Stimulated activated naive CD8-positive, alpha-beta T cell treated with anti-CD3 and anti-CD28 coated beads, Interleukin-15, amount 100 ng/mL, for 72 hours (primary cell): ENCODE measurements around the gene NSUN5.

Experiments used
- ATAC-seq: fragments of 150-1000 bp; cut with Tn5 transposase; 2 replicates; pipeline ENCODE4 v1.10.0; 2021; ENCODE audit warnings: mild to moderate bottlenecking, moderate library complexity
- DNase-seq, 2 donors: peaks; one replicate each; pipeline ENCODE4 v3.0.0; 2021 to 2022
- H3K27ac Mint-ChIP-seq, 2 donors: one replicate each; pipeline ENCODE4 v1.8.0; 2022; ENCODE audit warnings: mild to moderate bottlenecking in 2 of 2, mixed read lengths in 2 of 2, moderate library complexity in 2 of 2
- H3K27me3 Mint-ChIP-seq: one replicate; pipeline ENCODE4 v1.8.0; 2022; ENCODE audit warnings: mixed read lengths
- H3K4me1 Mint-ChIP-seq: one replicate; pipeline ENCODE4 v1.8.0; 2022; ENCODE audit warnings: mild to moderate bottlenecking, mixed read lengths
- H3K4me3 Mint-ChIP-seq, 2 donors: one replicate each; pipeline ENCODE4 v1.8.0; 2022; ENCODE audit warnings: mild to moderate bottlenecking in 2 of 2, mixed read lengths in 2 of 2, moderate library complexity in 1 of 2
- H3K9me3 Mint-ChIP-seq, 2 donors: one replicate each; pipeline ENCODE4 v1.8.0; 2022; ENCODE audit warnings: mixed read lengths in 2 of 2

Gene NSUN5

DNA sequence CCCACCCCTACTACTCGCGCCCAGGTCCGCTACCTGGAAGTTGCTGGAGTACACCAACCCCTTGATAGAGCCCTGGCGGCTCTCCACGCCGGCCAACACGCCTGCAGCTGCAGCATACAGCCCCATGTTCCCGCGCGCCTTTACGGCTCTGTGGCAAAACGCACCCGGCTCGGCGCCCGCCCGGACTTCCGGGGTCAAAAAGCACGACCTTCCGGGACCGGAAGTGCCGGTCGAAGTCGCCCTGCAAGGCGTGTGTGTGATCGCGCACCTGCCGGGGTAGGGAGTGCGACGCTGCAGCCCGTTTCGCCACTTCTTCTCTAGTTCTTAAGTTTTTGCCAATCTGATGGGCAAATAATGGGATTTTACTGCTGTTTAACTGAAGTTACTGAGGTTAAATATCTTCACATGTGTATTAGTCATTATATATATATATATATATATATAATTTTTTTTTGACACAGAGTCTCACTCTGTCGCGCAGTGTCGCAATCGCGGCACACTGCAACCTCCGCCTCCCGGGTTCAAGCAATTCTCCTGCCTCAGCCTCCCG, at the start of gene NSUN5:
TSS of gene NSUN5 (minus strand) at position 162 of the 550 bp plus-strand sequence. CDS start at position 126, 36 bp downstream.
- Mint-ChIP-seq H3K27ac (peak within 1 kb of the TSS; percentile 96 to 97), H3K4me3 (peak within 1 kb of the TSS; percentile 99), H3K4me1 (peaks cover 44% of the 10 kb centered on the region), H3K9me3 (no peaks in the 10 kb centered on the region), H3K27me3 (no peaks in the 10 kb centered on the region)
- ATAC-seq (peak; percentile 98), DNase-seq (peak; percentile 89 to 93)

DNA sequence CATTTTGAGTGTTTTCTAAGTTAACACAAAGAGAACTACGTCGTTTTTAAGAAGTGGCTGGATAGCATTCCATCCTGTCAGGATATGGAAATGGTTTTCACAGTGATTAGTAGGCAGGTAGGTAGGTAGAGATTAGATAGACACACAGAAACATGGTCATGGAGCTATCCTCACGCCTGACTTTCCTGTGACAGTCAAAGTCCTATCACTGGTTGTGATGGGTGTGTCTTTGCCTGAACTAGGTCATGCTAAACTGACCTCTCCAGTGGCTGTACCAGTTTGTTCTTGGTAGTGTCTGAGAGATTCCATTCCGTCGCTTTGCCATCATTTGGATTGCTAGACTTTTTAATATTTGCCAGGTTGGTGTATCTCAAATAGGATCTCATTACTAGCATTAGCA, 47.5 kb upstream of the NSUN5 start:
- no peak overlapping the region for H3K4me3 Mint-ChIP-seq
- H3K27me3 Mint-ChIP-seq = peaks cover 10% of the 10 kb centered on the region
- peaks cover 0 to 10% of the 10 kb centered on the region in 2 donors for H3K9me3 Mint-ChIP-seq
- no peak overlapping the region for H3K27ac Mint-ChIP-seq
- peaks cover 6% of the 10 kb centered on the region for H3K4me1 Mint-ChIP-seq
- ATAC-seq = no peak
- DNase-seq = no peak

DNA sequence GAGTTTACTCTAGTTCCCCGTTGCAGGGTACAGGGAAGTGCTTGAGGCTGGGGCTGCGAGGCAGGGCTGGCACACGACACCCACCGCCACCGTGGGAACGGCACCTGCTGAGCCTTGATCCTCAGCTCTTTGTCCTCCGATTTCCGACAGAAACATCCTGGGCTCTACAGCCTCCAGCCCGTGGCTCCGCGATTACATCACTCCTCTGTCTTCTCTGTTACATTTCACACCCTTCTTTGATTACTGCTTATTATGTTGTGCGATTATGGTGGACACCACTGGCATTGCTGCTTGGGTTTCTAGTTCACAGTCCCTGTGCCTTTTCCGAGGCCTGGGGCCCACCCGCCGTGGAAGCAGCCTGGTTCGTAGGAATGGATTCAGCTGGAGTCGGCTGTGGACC, 46.2 kb upstream of the NSUN5 start:
- peaks cover 6% of the 10 kb centered on the region for H3K4me1 Mint-ChIP-seq
- ATAC-seq = no peak
- H3K4me3 Mint-ChIP-seq = no peak overlapping the region
- no peak for DNase-seq
- no peak overlapping the region for H3K27ac Mint-ChIP-seq
- peaks cover 10% of the 10 kb centered on the region for H3K27me3 Mint-ChIP-seq
- H3K9me3 Mint-ChIP-seq = peaks cover 0 to 10% of the 10 kb centered on the region in 2 donors

DNA sequence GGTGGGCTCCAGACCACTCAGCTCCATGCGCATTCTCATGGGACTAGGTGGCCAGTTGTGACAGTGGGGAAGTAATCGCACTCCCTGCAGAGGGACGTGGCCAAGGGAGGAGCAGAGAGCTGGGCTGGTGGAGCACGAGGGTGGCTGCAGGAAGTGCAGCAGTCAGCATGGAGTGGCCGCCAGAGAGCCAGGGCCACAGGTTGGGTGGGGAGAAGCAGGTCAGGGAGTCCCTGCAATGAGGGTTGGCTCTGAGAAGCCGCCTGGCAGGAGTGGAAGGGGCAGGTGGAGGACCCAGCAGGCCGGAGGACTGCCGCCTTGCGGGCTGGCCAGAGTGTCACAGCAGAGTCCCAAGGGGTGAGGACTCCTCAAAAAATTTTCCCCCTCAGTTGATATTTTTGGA, 45.6 kb upstream of the NSUN5 start:
- no peak overlapping the region for H3K27ac Mint-ChIP-seq
- DNase-seq = no peak
- H3K4me1 Mint-ChIP-seq = peaks cover 2% of the 10 kb centered on the region
- peaks cover 0 to 10% of the 10 kb centered on the region in 2 donors for H3K9me3 Mint-ChIP-seq
- H3K4me3 Mint-ChIP-seq = no peak overlapping the region
- H3K27me3 Mint-ChIP-seq = peaks cover 4% of the 10 kb centered on the region
- ATAC-seq = no peak

DNA sequence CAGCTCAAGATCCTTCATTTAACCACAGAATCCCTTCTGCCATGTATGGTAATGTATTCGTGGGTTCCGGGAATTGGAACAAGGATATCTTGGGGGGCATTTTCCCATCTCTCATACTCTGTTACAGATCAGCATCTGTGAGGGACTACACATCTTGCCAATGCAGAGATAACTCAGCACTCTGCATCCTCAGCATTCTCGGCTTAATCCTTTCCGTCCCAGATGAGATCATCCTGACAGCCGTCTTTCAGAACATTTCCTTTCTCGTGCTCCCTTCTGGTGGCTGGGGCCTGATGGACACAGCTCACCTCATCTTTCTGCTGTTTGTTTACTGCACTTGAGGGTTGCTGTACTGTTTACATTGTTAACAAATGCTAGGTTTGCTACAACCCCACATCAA, 44.6 kb upstream of the NSUN5 start:
- Mint-ChIP-seq H3K27me3 (no peaks in the 10 kb centered on the region), H3K4me1 (no peaks in the 10 kb centered on the region), H3K4me3 (no peak overlapping the region), H3K9me3 (peaks cover 0 to 10% of the 10 kb centered on the region in 2 donors), H3K27ac (no peak overlapping the region)
- ATAC-seq = no peak
- DNase-seq = no peak

DNA sequence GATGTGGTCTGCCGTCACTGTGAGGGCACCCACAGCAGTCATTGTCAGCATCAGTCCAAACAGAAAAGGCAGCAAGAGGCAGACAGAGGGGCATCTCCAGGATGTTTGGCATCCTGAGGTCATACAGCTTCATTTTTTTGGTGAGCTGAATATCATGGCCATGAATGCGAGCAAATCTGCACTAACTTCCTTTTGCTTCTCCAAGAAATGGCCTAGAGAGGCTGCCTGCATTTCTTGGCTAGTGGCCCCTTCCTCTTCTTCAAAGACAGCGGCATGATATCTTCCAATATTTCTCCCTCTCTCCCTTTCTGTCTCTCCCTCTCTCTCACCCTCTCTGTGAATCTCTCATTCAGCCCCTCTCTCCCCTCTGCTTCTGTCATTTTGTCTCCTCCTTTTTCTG, 44.2 kb upstream of the NSUN5 start:
- H3K27me3 Mint-ChIP-seq = no peaks in the 10 kb centered on the region
- no peaks in the 10 kb centered on the region for H3K4me1 Mint-ChIP-seq
- DNase-seq (no peak), ATAC-seq (no peak)
- H3K27ac Mint-ChIP-seq = no peak overlapping the region
- peaks cover 0 to 10% of the 10 kb centered on the region in 2 donors for H3K9me3 Mint-ChIP-seq
- H3K4me3 Mint-ChIP-seq = no peak overlapping the region

DNA sequence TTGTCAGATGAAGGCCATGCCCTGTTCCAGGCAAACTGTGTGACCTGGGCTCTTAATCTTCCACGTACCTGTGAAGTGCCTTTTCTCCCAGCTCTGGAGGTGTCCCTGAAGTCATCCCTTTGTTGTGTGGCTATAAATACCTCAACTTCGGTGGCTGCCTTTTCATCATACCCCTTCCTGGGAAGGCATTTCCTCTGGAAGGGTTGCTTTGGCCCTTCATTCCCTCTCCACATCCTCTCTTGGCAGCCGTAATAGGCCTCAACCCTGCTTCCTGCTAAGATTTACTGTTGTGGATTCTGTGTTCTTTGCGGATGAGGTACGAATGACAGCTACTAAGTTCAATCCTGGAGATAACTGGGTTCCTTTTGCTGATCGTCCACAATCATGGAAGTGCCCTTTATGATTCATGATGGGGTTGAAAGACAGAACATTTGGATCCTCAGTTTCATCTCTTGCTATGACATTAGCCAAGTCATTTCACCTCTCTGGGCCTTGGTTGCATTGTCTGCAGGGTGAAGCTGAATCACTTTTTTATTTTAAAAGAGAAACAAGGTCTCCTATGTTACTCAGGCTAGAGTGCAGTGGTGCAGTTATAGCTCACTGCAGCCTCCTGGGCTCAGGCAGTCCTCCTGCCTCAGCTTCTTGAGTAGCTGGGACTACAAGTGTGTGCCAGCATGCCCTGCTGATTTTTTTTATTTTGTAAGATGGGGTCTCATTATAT, 43.0 kb upstream of the NSUN5 start:
- DNase-seq = no peak
- Mint-ChIP-seq H3K27me3 (no peaks in the 10 kb centered on the region), H3K9me3 (peaks cover 0 to 10% of the 10 kb centered on the region in 2 donors), H3K4me3 (no peak overlapping the region), H3K27ac (peak overlapping the region in 1 of 2 donors; percentile 75), H3K4me1 (no peaks in the 10 kb centered on the region)
- ATAC-seq = no peak

DNA sequence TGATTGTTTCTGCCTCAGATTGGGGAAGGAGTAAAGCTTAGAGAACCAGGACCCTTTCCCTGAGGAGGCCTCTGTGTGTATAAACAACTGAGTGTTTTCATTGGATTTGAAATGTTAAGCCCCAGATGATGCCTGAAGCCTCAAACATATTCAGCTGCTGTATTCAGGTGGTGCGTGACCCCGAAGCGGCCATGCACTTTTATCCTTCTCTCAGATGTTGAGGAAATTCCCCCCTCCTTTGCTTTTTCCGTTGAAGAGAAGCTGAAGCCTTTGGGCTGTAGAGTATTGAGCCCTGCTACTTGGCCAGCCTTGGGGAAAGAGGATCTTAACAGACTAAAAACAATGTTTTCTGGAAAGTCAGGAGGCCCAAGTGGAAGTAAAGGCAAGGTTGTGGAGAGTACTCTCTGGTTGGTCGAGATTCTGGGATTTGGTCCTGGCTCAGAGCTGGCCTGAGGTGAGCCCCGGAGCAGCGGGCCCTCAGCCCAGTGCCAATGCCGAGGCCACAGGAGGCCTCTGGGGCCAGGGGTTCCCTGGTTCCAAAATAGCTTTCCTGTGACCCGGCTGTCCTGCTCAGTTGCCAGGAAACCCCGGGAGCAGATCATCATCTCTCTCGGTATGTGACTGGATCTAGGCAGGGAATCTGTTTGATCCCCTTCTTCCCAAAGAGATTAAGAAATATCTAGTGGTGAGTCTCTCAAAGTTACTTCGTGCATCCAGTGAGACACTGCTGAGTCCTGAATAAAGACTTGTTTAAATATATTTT, 41.9 kb upstream of the NSUN5 start:
- no peak overlapping the region for H3K27ac Mint-ChIP-seq
- no peak overlapping the region for H3K4me3 Mint-ChIP-seq
- H3K4me1 Mint-ChIP-seq = peaks cover 4% of the 10 kb centered on the region
- H3K27me3 Mint-ChIP-seq = no peaks in the 10 kb centered on the region
- no peak for ATAC-seq
- peaks cover 0 to 10% of the 10 kb centered on the region in 2 donors for H3K9me3 Mint-ChIP-seq
- DNase-seq = no peak

DNA sequence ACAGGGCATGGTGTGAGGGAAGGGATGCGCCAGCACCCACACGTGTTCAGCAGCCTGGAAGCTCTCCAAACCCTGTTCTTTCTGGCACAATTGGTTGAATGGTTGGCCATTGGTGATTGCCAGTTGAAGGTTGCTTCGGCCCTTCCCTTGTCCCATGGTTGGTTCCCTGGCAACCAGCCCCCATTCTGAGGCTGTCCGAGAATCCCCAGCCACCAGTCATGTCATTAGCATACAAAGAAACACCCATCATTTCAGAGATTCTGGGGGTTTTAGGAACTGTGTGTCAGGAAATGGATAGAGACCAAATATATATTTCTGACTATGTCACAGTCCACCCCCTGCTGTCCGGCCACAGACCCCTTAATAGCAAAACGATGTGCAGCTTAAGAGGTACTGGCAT, 41.1 kb upstream of the NSUN5 start:
- H3K9me3 Mint-ChIP-seq = peaks cover 0 to 10% of the 10 kb centered on the region in 2 donors
- peaks cover 5% of the 10 kb centered on the region for H3K4me1 Mint-ChIP-seq
- ATAC-seq (no peak), DNase-seq (no peak)
- no peak overlapping the region for H3K27ac Mint-ChIP-seq
- no peaks in the 10 kb centered on the region for H3K27me3 Mint-ChIP-seq
- no peak overlapping the region for H3K4me3 Mint-ChIP-seq

DNA sequence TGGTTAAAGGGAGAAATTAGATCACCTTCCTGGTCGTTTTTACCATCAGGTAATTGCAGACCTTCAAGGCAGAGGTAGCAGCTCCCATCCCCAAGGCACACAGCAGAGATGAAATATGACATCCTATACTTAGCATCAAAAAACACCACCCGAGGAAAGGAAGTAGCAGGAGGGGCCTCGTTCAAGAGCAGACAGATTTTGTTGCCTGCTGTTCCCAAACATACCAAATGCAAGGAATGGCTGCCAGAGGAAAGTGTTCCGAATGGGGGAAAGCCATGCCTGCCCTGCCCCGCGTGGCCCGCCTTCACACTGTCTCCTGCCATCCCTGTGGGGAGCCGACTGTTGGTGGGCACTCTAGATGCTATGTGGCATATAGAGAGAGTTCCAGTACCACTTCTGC, 37.3 kb upstream of the NSUN5 start:
- DNase-seq (no peak), ATAC-seq (no peak)
- Mint-ChIP-seq H3K27ac (peak overlapping the region in 1 of 2 donors; percentile 65), H3K9me3 (no peaks in the 10 kb centered on the region), H3K4me1 (peaks cover 5% of the 10 kb centered on the region), H3K4me3 (no peak overlapping the region), H3K27me3 (no peaks in the 10 kb centered on the region)

DNA sequence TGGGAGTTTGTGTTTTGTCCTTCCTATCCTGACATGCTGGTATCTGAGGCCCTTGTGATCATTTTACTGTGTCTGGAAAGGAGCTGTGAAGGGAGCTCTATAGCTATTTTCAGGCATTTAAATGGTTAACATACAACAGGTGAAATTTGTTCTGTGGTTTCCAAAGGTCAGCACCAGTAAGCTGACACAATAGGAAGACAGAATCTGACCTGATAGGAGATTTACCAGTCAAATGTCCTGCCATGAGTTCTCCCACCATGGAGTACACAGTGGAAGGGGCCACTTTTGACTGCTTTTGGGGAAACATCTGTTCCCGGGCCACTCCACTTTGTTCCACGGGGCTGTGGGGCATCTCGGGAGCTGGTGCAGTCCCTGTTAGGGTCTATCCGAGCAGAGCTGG, 36.9 kb upstream of the NSUN5 start:
- H3K27ac Mint-ChIP-seq = peak overlapping the region in 1 of 2 donors; percentile 65
- H3K9me3 Mint-ChIP-seq = no peaks in the 10 kb centered on the region
- H3K27me3 Mint-ChIP-seq = no peaks in the 10 kb centered on the region
- peaks cover 5% of the 10 kb centered on the region for H3K4me1 Mint-ChIP-seq
- no peak overlapping the region for H3K4me3 Mint-ChIP-seq
- DNase-seq (no peak), ATAC-seq (no peak)

DNA sequence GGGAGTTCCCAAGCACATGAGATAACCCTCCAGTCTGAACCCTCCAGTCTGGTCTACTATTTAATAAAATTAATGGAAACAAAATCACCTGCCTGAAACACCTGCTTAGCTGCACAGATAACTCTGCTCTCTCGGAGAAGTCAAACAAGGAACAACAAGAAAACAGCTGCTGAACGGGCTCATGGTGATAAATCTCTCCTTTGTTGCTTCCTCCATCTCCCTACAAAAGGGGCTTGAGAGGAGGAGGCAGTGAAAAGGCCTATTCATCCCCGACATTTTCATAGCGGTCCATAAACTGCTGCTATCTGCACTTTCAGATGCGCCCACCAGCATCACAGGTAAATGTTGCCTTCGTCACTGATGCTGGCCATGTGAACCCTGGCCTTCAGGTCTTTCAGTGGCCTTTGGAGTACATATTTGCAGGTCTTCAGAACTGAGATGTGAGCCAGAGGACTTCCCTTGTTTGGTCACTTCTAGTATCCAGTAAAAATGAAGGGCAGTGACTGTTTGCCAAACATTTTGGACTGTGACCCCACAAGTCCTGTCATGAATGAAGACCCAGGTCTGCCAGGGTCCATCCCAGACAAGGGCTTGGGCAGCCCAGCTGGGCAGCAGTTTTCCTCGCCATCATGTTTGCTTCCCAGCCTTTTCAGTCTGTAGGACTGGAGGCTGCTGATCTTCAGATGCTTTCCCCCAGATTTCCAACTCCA, 35.2 kb upstream of the NSUN5 start:
- peaks cover 5% of the 10 kb centered on the region for H3K4me1 Mint-ChIP-seq
- H3K27ac Mint-ChIP-seq = no peak overlapping the region
- DNase-seq (no peak), ATAC-seq (no peak)
- H3K4me3 Mint-ChIP-seq = no peak overlapping the region
- H3K9me3 Mint-ChIP-seq = no peaks in the 10 kb centered on the region
- H3K27me3 Mint-ChIP-seq = no peaks in the 10 kb centered on the region

DNA sequence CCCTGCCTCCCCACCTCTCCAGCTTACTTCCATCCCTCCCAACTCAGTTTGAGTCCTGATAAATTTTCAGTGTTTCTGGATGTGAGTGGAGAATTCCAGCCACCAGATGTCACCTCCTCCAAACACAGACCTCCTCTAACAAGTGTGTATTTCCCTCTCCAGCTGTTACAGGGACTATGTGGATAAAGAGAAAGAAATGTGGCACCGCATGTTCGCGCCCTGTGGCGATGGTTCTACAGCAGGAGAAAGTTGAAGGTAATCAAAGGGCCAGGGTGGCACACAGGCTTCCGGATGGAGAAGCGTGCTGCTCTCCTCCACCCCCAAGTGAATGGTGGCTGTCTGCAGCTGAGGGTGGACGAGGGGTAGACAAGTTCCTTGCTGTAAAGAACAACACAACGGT, 34.0 kb upstream of the NSUN5 start:
- no peak for DNase-seq
- no peak overlapping the region for H3K4me3 Mint-ChIP-seq
- no peaks in the 10 kb centered on the region for H3K9me3 Mint-ChIP-seq
- no peak for ATAC-seq
- H3K27ac Mint-ChIP-seq = no peak overlapping the region
- peaks cover 5% of the 10 kb centered on the region for H3K4me1 Mint-ChIP-seq
- no peaks in the 10 kb centered on the region for H3K27me3 Mint-ChIP-seq

DNA sequence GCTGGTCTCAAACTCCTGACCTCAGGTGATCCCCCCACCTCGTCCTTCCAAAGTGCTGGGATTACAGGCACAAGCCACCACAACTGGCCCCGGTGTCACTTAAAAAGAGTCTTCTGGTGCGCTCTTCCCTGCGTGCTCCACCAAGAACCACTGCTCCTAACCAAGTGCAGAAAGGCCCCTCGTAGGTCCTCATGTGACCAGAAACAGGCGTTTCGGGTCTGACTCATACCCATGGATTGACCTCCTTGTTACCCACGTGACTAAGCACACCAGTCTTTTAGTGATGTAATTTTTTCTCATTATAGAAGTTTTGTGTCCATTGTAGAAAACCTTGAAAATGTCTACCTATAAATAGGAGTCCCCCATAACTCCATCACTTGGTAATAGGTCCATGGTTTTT, 33.3 kb upstream of the NSUN5 start:
- DNase-seq (no peak), ATAC-seq (peak; percentile 58)
- H3K4me3 Mint-ChIP-seq = no peak overlapping the region

DNA sequence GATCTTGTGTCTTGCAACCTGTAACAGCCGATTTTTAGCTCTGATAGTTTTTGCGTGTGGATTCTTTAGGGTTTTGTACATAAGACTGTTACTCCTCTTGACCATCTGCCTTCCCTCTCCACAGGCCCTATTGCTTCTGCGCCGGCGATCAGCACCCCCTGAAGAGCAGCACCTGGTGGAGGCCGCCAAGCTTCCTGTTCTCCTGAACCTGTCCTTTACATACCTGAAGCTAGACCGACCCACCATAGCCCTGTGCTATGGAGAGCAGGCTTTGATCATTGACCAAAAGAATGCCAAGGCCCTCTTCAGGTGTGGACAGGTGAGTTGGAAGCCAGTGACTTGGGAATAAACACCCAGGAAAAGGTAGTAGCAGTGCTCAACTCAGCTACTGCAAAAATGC, 31.9 kb upstream of the NSUN5 start:
- H3K27me3 Mint-ChIP-seq = no peaks in the 10 kb centered on the region
- H3K27ac Mint-ChIP-seq = no peak overlapping the region
- no peak for ATAC-seq
- no peak for DNase-seq
- H3K4me1 Mint-ChIP-seq = peaks cover 1% of the 10 kb centered on the region
- H3K4me3 Mint-ChIP-seq = no peak overlapping the region
- no peaks in the 10 kb centered on the region for H3K9me3 Mint-ChIP-seq

More for the DNA sequence above, 33.3 kb upstream of the NSUN5 start:
- peaks cover 5% of the 10 kb centered on the region for H3K4me1 Mint-ChIP-seq
- H3K27me3 Mint-ChIP-seq = no peaks in the 10 kb centered on the region
- no peak overlapping the region for H3K27ac Mint-ChIP-seq
- H3K9me3 Mint-ChIP-seq = no peaks in the 10 kb centered on the region

DNA sequence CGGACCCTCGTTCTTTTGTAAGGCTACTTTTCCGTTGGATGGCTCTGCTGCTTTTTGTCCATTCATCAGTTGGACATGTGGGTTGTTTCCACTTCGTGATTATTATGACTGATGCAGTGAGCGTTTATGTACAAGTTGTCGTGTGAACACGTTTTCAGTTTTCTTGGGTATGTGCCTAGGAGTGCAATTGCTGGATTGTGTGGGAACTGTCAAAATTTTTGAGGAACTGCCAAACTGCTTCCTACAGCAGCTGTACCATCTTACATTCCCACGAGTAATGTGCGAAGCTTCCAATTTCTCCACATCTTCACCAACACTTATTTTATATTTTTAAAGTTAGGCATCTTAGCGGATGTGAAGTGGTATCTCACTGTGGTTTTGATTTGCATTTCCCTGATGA, 29.7 kb upstream of the NSUN5 start:
- Mint-ChIP-seq H3K9me3 (no peaks in the 10 kb centered on the region), H3K4me3 (no peak overlapping the region)
- no peak for DNase-seq

More for the DNA sequence above, 29.7 kb upstream of the NSUN5 start:
- no peak overlapping the region for H3K27ac Mint-ChIP-seq
- no peaks in the 10 kb centered on the region for H3K27me3 Mint-ChIP-seq
- no peak for ATAC-seq
- no peaks in the 10 kb centered on the region for H3K4me1 Mint-ChIP-seq
